ENCODE measurements around the gene ETS1.

DNA sequence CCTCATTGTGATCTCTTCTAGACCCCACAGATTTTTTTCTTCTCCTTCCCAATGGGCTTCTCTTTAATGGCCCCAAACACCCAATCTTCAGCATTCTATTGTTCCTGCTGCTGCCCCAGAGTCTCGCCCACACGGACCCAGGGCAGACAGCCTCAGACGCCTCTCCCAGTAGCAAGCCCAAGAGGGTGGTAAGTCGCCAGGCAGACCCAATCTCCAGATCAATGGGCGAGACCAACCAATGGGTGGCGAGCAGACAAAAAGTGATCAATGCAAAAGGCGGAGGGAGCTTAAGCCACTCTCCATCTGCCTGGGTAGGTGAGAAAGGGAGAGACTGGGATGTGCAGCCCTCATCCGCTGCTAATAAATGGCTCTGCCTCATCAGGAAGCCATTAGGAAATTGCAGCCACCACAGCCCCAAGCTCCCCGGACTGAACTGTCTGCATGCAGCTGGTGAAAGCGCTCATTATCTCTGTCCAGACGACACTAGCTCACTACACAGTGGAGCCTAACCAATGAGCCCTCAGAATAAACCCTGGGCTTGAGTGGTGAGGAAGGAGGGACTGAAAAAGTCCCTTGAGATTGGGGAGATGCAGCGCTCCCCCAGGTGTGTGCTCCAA is 81.8 kb downstream of the ETS1 start:
- TF ChIP-seq, protein P1, sequence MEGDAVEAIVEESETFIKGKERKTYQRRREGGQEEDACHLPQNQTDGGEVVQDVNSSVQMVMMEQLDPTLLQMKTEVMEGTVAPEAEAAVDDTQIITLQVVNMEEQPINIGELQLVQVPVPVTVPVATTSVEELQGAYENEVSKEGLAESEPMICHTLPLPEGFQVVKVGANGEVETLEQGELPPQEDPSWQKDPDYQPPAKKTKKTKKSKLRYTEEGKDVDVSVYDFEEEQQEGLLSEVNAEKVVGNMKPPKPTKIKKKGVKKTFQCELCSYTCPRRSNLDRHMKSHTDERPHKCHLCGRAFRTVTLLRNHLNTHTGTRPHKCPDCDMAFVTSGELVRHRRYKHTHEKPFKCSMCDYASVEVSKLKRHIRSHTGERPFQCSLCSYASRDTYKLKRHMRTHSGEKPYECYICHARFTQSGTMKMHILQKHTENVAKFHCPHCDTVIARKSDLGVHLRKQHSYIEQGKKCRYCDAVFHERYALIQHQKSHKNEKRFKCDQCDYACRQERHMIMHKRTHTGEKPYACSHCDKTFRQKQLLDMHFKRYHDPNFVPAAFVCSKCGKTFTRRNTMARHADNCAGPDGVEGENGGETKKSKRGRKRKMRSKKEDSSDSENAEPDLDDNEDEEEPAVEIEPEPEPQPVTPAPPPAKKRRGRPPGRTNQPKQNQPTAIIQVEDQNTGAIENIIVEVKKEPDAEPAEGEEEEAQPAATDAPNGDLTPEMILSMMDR (conservative IDR thresholded peaks at IDR 0.05; ENCODE audit: low read depth in 2 of 2) = no peak
- TF ChIP-seq POLR2AphosphoS5 (IDR thresholded peaks at IDR 0.05; ENCODE audit: low read depth) (no peak), JUNB (IDR thresholded peaks at IDR 0.05; ENCODE audit: unreplicated experiment) (no peak), EZH2 (IDR thresholded peaks at IDR 0.05; ENCODE audit: low read depth, unreplicated experiment) (no peak), EZH2phosphoT487 (IDR thresholded peaks at IDR 0.05; ENCODE audit: unreplicated experiment) (no peak)
- TF ChIP-seq, protein P2, sequence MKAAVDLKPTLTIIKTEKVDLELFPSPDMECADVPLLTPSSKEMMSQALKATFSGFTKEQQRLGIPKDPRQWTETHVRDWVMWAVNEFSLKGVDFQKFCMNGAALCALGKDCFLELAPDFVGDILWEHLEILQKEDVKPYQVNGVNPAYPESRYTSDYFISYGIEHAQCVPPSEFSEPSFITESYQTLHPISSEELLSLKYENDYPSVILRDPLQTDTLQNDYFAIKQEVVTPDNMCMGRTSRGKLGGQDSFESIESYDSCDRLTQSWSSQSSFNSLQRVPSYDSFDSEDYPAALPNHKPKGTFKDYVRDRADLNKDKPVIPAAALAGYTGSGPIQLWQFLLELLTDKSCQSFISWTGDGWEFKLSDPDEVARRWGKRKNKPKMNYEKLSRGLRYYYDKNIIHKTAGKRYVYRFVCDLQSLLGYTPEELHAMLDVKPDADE (IDR thresholded peaks at IDR 0.05) = no peak
